Endodermal cell (in vitro differentiated cells): Measurements from ENCODE around the gene MBP. TPM values are rescaled to one million over a fixed set of nuclear protein-coding genes. Genes with fewer than 3 reads are reported as not detected.

Experiments
- DNase-seq: peaks from one replicate; pipeline ENCODE4 v3.0.0-alpha.2; 2017
- H3K27ac ChIP-seq: 2 replicates; pipeline ENCODE4 v1.5.1; 2013; ENCODE audit warnings: mild to moderate bottlenecking, low read depth, low read length, moderate library complexity
- H3K27me3 ChIP-seq: 2 replicates; pipeline ENCODE4 v1.6.1; 2013; ENCODE audit warnings: mild to moderate bottlenecking, low read length, moderate library complexity; ENCODE audit not compliant: insufficient read depth, control insufficient read depth, poor library complexity, severe bottlenecking
- H3K36me3 ChIP-seq: 2 replicates; pipeline ENCODE4 v1.7.0; 2013; ENCODE audit warnings: mild to moderate bottlenecking, low read length, moderate library complexity; ENCODE audit not compliant: control insufficient read depth, insufficient read depth
- H3K4me1 ChIP-seq: one replicate; pipeline ENCODE4 v1.7.0; 2013; ENCODE audit warnings: low read length; ENCODE audit not compliant: control insufficient read depth, insufficient read depth
- H3K4me3 ChIP-seq: 2 replicates; pipeline ENCODE4 v1.5.1; 2013; ENCODE audit warnings: mild to moderate bottlenecking, low read length, moderate library complexity
- H3K9ac ChIP-seq: 2 replicates; pipeline ENCODE4 v1.6.1; 2013; ENCODE audit warnings: mild to moderate bottlenecking, low read length, moderate library complexity; ENCODE audit not compliant: poor library complexity, severe bottlenecking; ENCODE audit errors: extremely low read depth
- H3K9me3 ChIP-seq: 2 replicates; pipeline ENCODE4 v1.6.1; 2013; ENCODE audit warnings: mild to moderate bottlenecking, low read length, moderate library complexity; ENCODE audit not compliant: control insufficient read depth
- H3K27ac Mint-ChIP-seq: 2 replicates; pipeline ENCODE4 v1.8.0; 2020; ENCODE audit warnings: mixed read lengths
- H3K27me3 Mint-ChIP-seq: 2 replicates; pipeline ENCODE4 v1.8.0; 2021; ENCODE audit warnings: mild to moderate bottlenecking, mixed read lengths; ENCODE audit not compliant: insufficient read depth
- H3K36me3 Mint-ChIP-seq: 2 replicates; pipeline ENCODE4 v1.8.0; 2020; ENCODE audit warnings: low read depth, mixed read lengths
- H3K4me1 Mint-ChIP-seq: 2 replicates; pipeline ENCODE4 v1.8.0; 2020; ENCODE audit warnings: mixed read lengths
- H3K4me3 Mint-ChIP-seq: 2 replicates; pipeline ENCODE4 v1.8.0; 2020; ENCODE audit warnings: mild to moderate bottlenecking, moderate library complexity, mixed read lengths
- H3K9me3 Mint-ChIP-seq: 2 replicates; pipeline ENCODE4 v1.8.0; 2020; ENCODE audit warnings: mild to moderate bottlenecking, mixed read lengths
- WGBS, 2 experiments: methylation state at CpG; one replicate each; pipeline versions ENCODE4 v1.1.5 to v1.1.7; 2013; ENCODE audit warnings: missing lambda C conversion rate in 2 of 2, mixed read lengths in 1 of 2; ENCODE audit not compliant: insufficient coverage in 1 of 2, insufficient read length in 1 of 2; 5-methylcytosine and 5-hydroxymethylcytosine counted together
- total RNA-seq, 2 donors: library from RNA; stranded (reverse); fragmentation: NEBNext Ultra II Directional in 1 of 2; extraction: Animal tissue kit (Norgen Biotek cat#: 25700) in 1 of 2; gene quantifications; 2 replicates in 1 of 2; 3 replicates in 1 of 2; pipeline ENCODE4 v1.2.1, GENCODE V29; 2021
- TF ChIP-seq, protein P1 (sequence below): fragments of 200-600 bp; sonication (generic); conservative IDR thresholded peaks from 2 replicates; pipeline ENCODE4 v1.5.0; 2021; ENCODE audit warnings: antibody characterized with exemption, mild to moderate bottlenecking

The MBP gene
- total RNA-seq, 2 donors from 2014 or later = 16.3 to 19.0 TPM

- no peak overlapping the region for H3K27ac ChIP-seq
- Mint-ChIP-seq H3K4me1 (no peaks in the 10 kb centered on the region), H3K4me3 (no peak overlapping the region), H3K36me3 (peaks cover 8% of the 10 kb centered on the region), H3K9me3 (peaks cover 42% of the 10 kb centered on the region), H3K27ac (no peak overlapping the region), H3K27me3 (no peaks in the 10 kb centered on the region)
- no peak overlapping the region for H3K4me3 ChIP-seq
- H3K9ac ChIP-seq = no peak overlapping the region
- TF ChIP-seq, protein P1, sequence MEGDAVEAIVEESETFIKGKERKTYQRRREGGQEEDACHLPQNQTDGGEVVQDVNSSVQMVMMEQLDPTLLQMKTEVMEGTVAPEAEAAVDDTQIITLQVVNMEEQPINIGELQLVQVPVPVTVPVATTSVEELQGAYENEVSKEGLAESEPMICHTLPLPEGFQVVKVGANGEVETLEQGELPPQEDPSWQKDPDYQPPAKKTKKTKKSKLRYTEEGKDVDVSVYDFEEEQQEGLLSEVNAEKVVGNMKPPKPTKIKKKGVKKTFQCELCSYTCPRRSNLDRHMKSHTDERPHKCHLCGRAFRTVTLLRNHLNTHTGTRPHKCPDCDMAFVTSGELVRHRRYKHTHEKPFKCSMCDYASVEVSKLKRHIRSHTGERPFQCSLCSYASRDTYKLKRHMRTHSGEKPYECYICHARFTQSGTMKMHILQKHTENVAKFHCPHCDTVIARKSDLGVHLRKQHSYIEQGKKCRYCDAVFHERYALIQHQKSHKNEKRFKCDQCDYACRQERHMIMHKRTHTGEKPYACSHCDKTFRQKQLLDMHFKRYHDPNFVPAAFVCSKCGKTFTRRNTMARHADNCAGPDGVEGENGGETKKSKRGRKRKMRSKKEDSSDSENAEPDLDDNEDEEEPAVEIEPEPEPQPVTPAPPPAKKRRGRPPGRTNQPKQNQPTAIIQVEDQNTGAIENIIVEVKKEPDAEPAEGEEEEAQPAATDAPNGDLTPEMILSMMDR = no peak
- no peaks in the 10 kb centered on the region for H3K27me3 ChIP-seq
- H3K36me3 ChIP-seq = no peaks in the 10 kb centered on the region
- 98 to 100% methylated on average over 1 to 2 of the region's 2 CpGs for WGBS, 2 experiments
- H3K9me3 ChIP-seq = peaks cover 28% of the 10 kb centered on the region
- DNase-seq = no peak
- no peaks in the 10 kb centered on the region for H3K4me1 ChIP-seq
Observed at GRCh38 chr18:77144046-77144445, 11.5 kb upstream of the MBP start.

DNA sequence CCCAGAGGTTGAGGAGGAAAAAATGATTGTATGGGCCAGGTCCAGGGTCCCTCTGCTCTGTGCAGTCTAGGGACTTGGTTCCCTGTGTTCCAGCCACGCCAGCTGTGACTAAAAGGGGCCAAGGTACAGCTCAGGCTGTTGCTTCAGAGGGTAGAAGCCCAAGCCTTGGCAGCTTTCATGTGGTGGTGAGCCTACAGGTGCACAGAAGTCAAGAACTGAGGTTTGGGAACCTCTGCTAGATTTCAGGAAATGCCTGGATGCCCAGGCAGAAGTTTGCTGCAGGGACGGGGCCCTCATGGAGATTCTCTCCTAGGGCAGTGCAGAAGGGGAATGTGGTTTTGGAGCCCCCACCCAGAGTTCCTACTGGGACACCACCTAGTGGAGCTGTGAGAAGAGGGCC, 10.6 kb upstream of the MBP start:
- Histone ChIP-seq H3K9me3 (peaks cover 28% of the 10 kb centered on the region), H3K4me1 (no peaks in the 10 kb centered on the region), H3K27me3 (no peaks in the 10 kb centered on the region), H3K36me3 (no peaks in the 10 kb centered on the region), H3K9ac (no peak overlapping the region), H3K27ac (no peak overlapping the region), H3K4me3 (no peak overlapping the region)
- Mint-ChIP-seq H3K27me3 (peaks cover under 1% of the 10 kb centered on the region), H3K4me3 (no peak overlapping the region), H3K4me1 (no peaks in the 10 kb centered on the region), H3K27ac (no peak overlapping the region), H3K9me3 (peaks cover 42% of the 10 kb centered on the region), H3K36me3 (peaks cover 8% of the 10 kb centered on the region)
- TF ChIP-seq, protein P1 = no peak
- DNase-seq = no peak
- WGBS, 2 experiments = 90 to 100% methylated on average over 2 of the region's 2 CpGs

DNA sequence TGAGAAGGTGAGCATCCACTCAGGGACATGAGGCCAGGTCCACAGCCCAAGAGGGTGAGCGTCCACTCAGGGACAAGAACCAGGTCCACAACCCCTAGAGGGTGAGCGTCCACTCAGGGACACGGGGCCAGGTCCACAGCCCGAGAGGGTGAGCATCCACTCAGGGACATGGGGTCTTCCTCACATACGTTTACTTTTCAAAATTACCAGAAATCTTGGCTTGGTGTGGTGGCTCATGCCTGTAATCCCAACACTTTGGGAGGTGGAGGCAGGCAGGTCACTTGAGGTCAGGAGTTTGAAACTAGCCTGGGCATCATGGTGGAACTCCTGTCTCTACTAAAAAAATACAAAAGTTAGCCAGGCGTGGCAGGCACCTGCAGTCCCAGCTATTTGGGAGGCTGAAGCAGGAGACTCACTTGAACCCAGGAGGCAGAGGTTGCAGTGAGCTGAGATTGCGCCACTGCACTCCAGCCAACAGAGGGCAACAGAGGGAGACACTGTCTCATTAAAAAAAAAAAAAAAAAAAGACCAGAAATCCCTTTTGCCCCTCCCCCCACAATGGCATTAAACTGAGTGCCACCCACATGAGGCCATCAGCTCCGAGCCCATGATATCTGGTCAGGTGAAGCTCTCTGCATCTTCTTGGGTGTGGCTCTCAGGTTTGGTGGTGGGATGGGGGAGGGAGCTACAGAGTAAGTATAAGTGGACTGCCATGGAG, 9.0 kb upstream of the MBP start:
- DNase-seq = no peak
- H3K27me3 Mint-ChIP-seq = peaks cover 10% of the 10 kb centered on the region
- TF ChIP-seq, protein P1 = peak; percentile 51
- H3K9ac ChIP-seq = no peak overlapping the region
- H3K4me1 Mint-ChIP-seq = no peaks in the 10 kb centered on the region
- H3K4me3 Mint-ChIP-seq = no peak overlapping the region
- H3K9me3 ChIP-seq = peaks cover 28% of the 10 kb centered on the region
- no peaks in the 10 kb centered on the region for H3K27me3 ChIP-seq
- H3K4me1 ChIP-seq = no peaks in the 10 kb centered on the region
- H3K36me3 Mint-ChIP-seq = peaks cover 8% of the 10 kb centered on the region
- 86 to 100% methylated on average over 3 to 8 of the region's 8 CpGs for WGBS, 2 experiments
- no peak overlapping the region for H3K4me3 ChIP-seq
- H3K9me3 Mint-ChIP-seq = peaks cover 42% of the 10 kb centered on the region
- no peak overlapping the region for H3K27ac Mint-ChIP-seq
- no peak overlapping the region for H3K27ac ChIP-seq
- H3K36me3 ChIP-seq = no peaks in the 10 kb centered on the region
